ENCODE data around the gene DDX47.

GRCh38 chr12:12806784-12807516 lies 6.2 kb upstream of the DDX47 start:
- no peak for TF ChIP-seq EZH2 (IDR thresholded peaks at IDR 0.05; ENCODE audit: borderline replicate concordance, insufficient read depth, low read depth, low read length, poor library complexity, severe bottlenecking)
- no peak for TF ChIP-seq CTCF (IDR thresholded peaks at IDR 0.05)

All from B cell (primary cell).